ENCODE results near the gene HSDL1. TPM values are rescaled to one million over a fixed set of nuclear protein-coding genes. Genes with fewer than 3 reads are reported as not detected.

The HSDL1 gene
- total and polyA plus RNA-seq, 4 donors, result 3.0 to 9.6 (median 5.3) TPM

DNA sequence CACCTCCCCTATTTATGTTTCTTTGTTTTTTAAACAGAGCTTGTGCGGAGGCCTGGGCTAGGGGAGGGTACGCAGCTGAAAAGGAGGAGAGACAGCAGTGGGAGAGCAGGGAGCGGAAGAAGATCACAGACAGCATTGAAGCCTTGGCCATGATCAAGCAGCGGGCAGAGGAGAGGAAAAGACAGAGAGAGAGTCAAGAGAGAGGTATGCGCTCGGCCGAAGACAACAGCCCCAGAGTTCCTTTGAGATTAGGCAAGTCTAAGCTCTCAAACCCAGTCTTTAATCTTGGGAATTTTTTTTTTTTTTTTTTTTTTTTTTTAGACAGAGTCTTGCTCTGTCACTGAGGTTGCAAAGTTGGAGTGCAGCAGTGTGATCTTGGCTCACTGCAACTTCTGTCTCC lies 20.8 kb upstream of the HSDL1 start:
- Histone ChIP-seq H3K4me1 (ENCODE audit: control insufficient read depth in 4 of 4, insufficient read depth in 4 of 4, low read length in 3 of 4) (no peaks in the 10 kb centered on the region), H3K9me3 (ENCODE audit: control insufficient read depth in 4 of 4, low read length in 3 of 4) (no peaks in the 10 kb centered on the region), H3K9ac (ENCODE audit: low read depth in 1 of 2, low read length in 2 of 2) (no peak overlapping the region), H3K27me3 (ENCODE audit: control insufficient read depth in 4 of 4, insufficient read depth in 4 of 4, low read length in 3 of 4) (peaks cover 0 to 2% (median 0%) of the 10 kb centered on the region in 4 donors), H3K36me3 (ENCODE audit: control insufficient read depth in 4 of 4, insufficient read depth in 3 of 4, low read depth in 1 of 4, low read length in 3 of 4) (no peaks in the 10 kb centered on the region), H3K27ac (ENCODE audit: low read depth in 1 of 2, low read length in 2 of 2) (no peak overlapping the region), H3K4me3 (ENCODE audit: low read depth in 1 of 3, low read length in 3 of 3) (no peak overlapping the region)
- no peak for DNase-seq (ENCODE audit: low spot score)
- TF ChIP-seq, protein P1, sequence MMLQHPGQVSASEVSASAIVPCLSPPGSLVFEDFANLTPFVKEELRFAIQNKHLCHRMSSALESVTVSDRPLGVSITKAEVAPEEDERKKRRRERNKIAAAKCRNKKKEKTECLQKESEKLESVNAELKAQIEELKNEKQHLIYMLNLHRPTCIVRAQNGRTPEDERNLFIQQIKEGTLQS (IDR thresholded peaks at IDR 0.05), result no peak
- TF ChIP-seq HNF4G (IDR thresholded peaks at IDR 0.05) (no peak), RXRA (IDR thresholded peaks at IDR 0.05) (no peak), NR2F2 (IDR thresholded peaks at IDR 0.05) (no peak), YY1 (IDR thresholded peaks at IDR 0.05) (no peak), FOXA1 (IDR thresholded peaks at IDR 0.05) (no peak), JUND (IDR thresholded peaks at IDR 0.05) (no peak), GABPA (IDR thresholded peaks at IDR 0.05 in 1 of 2, conservative IDR thresholded peaks at IDR 0.05 in 1 of 2) (no peak), TAF1 (conservative IDR thresholded peaks at IDR 0.05) (no peak), RAD21 (IDR thresholded peaks at IDR 0.05) (no peak), HNF4A (conservative IDR thresholded peaks at IDR 0.05) (no peak), EGR1 (IDR thresholded peaks at IDR 0.05; ENCODE audit: low read depth in 2 of 2) (no peak), FOXA2 (IDR thresholded peaks at IDR 0.05) (no peak), SP1 (IDR thresholded peaks at IDR 0.05) (no peak)
- TF ChIP-seq, protein P2, sequence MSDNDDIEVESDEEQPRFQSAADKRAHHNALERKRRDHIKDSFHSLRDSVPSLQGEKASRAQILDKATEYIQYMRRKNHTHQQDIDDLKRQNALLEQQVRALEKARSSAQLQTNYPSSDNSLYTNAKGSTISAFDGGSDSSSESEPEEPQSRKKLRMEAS (IDR thresholded peaks at IDR 0.05), result no peak
- TF ChIP-seq, protein P3, sequence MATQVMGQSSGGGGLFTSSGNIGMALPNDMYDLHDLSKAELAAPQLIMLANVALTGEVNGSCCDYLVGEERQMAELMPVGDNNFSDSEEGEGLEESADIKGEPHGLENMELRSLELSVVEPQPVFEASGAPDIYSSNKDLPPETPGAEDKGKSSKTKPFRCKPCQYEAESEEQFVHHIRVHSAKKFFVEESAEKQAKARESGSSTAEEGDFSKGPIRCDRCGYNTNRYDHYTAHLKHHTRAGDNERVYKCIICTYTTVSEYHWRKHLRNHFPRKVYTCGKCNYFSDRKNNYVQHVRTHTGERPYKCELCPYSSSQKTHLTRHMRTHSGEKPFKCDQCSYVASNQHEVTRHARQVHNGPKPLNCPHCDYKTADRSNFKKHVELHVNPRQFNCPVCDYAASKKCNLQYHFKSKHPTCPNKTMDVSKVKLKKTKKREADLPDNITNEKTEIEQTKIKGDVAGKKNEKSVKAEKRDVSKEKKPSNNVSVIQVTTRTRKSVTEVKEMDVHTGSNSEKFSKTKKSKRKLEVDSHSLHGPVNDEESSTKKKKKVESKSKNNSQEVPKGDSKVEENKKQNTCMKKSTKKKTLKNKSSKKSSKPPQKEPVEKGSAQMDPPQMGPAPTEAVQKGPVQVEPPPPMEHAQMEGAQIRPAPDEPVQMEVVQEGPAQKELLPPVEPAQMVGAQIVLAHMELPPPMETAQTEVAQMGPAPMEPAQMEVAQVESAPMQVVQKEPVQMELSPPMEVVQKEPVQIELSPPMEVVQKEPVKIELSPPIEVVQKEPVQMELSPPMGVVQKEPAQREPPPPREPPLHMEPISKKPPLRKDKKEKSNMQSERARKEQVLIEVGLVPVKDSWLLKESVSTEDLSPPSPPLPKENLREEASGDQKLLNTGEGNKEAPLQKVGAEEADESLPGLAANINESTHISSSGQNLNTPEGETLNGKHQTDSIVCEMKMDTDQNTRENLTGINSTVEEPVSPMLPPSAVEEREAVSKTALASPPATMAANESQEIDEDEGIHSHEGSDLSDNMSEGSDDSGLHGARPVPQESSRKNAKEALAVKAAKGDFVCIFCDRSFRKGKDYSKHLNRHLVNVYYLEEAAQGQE (IDR thresholded peaks at IDR 0.05), result no peak
- TF ChIP-seq, protein P4, sequence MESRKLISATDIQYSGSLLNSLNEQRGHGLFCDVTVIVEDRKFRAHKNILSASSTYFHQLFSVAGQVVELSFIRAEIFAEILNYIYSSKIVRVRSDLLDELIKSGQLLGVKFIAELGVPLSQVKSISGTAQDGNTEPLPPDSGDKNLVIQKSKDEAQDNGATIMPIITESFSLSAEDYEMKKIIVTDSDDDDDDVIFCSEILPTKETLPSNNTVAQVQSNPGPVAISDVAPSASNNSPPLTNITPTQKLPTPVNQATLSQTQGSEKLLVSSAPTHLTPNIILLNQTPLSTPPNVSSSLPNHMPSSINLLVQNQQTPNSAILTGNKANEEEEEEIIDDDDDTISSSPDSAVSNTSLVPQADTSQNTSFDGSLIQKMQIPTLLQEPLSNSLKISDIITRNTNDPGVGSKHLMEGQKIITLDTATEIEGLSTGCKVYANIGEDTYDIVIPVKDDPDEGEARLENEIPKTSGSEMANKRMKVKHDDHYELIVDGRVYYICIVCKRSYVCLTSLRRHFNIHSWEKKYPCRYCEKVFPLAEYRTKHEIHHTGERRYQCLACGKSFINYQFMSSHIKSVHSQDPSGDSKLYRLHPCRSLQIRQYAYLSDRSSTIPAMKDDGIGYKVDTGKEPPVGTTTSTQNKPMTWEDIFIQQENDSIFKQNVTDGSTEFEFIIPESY (IDR thresholded peaks at IDR 0.05), result no peak
- TF ChIP-seq, protein P5, sequence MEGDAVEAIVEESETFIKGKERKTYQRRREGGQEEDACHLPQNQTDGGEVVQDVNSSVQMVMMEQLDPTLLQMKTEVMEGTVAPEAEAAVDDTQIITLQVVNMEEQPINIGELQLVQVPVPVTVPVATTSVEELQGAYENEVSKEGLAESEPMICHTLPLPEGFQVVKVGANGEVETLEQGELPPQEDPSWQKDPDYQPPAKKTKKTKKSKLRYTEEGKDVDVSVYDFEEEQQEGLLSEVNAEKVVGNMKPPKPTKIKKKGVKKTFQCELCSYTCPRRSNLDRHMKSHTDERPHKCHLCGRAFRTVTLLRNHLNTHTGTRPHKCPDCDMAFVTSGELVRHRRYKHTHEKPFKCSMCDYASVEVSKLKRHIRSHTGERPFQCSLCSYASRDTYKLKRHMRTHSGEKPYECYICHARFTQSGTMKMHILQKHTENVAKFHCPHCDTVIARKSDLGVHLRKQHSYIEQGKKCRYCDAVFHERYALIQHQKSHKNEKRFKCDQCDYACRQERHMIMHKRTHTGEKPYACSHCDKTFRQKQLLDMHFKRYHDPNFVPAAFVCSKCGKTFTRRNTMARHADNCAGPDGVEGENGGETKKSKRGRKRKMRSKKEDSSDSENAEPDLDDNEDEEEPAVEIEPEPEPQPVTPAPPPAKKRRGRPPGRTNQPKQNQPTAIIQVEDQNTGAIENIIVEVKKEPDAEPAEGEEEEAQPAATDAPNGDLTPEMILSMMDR (IDR thresholded peaks at IDR 0.05; ENCODE audit: low read depth, low read length, missing input control), result no peak
- 92% methylated on average over 7 of the region's 7 CpGs for WGBS
